PFSK-1 (cell line): ENCODE data around the gene FHL1.

ENCODE experiments used
- POLR2AphosphoS5 ChIP-seq: IDR thresholded peaks from 2 replicates; pipeline ENCODE4 v1.6.1; 2012; ENCODE audit warnings: low read depth, mild to moderate bottlenecking, control low read depth, low read length, moderate library complexity
- SIN3A ChIP-seq: IDR thresholded peaks from 2 replicates; pipeline ENCODE4 v1.6.1; 2012; ENCODE audit warnings: mild to moderate bottlenecking, low read length, moderate library complexity, borderline replicate concordance; ENCODE audit not compliant: insufficient read depth

DNA sequence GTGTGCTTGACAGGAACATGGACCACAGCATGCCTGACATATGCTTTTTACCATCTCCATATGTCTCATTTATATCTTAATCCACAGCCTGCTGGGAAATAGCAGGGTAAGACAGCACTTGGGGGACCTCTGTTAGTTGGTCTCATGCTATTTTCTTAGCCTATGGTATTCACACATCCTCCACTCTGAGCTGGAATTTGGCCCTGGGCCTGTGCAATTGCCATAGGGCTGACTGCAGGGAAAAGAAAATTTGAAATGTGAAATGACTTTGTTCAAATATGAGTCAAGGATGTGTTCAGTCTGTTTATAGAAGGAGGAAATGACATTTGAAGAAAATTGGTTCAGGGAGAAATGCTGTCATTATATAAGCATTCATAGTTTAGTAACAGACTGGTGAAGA is 113.4 kb downstream of the FHL1 start:
- TF ChIP-seq POLR2AphosphoS5 (no peak), SIN3A (no peak)
